HG02571 (cell line): Measurements from ENCODE around the gene NRP2.

Experiments
- ATAC-seq: cut with Tn5 transposase; IDR thresholded peaks from one replicate; pipeline ENCODE4 v1.9.1; 2021; ENCODE audit warnings: mild to moderate bottlenecking, moderate library complexity; ENCODE audit not compliant: unreplicated experiment

The NRP2 gene

DNA sequence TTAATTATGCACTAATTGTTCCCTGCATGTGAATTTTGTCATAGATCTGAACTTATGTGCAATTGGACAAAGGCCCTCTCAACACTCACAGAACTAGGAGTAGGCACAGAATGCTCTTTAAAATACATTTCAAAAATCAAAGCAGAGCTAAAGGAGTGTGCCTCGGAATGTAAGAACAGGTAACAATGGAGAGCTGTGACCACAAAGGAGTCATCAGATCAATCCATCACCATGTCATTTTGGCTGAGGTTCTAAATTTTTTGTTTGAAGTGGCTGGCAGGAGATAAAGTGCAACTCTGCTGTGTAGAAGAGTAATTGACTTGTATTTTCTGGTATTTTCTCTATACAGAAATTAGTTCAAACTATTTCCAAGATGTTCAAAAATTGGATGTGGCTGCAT is 155.4 kb downstream of the NRP2 start:
- ATAC-seq: no peak

DNA sequence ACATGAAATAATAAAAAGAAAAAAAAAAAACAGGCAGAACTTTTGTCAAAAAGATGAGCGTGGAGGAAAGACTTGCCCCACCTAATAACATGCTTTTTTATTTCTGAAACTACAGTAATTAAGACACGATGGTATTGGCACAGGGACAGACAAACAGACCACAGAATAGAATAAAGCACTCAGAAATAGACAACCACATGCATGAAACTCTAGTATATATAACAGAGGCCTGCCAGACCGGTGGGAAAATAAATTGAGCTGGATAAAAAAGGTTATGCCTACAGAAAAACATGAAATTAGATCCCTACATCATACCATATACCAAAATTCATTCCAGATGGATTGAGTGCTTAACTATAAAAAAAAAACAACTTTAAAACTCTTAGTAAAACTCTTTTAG is 163.1 kb downstream of the NRP2 start:
- no peak for ATAC-seq
